ENCODE results near the gene CST1. TPM values are rescaled to one million over a fixed set of nuclear protein-coding genes. Genes with fewer than 3 reads are reported as not detected.

The CST1 gene
- polyA plus RNA-seq, 1 of the 3 experiments (the other 2 are of a cell fraction), result not detected

DNA sequence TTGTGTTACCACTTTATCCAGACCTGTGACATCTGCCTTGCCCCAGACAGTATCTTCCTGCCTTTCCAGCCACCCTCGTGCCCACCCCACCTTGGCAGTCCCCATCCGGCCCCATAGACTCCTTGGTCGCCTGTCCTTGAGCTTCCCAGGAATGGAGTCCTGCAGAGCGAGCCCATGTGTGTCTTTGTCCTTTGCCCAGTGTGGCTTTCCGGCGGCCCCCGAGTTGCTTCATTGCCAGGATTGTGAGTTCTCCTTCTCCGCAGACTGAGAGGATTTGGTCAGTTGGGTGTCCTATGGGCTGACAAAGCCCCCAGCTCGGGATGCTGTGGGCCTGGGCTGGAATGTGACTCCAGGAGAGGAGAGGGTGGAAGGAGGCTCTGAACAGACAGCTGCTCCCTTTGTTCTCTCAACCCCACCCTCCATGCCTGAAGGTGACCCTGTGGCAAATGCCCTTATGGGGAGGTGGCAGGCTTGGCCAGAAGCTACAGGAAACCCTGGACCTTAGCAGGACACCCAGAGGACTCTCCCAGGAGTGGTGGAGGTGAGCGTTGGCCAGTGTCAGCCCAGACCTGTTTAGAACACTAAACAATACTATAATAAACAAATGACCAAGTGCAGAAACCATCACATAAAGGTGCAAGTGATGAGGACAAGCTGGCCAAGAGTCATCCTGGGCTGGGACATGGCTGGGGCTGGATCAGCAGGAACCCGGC lies 1.9 kb upstream of the CST1 start:
- CTCF ChIA-PET, result no interaction called here
- Histone ChIP-seq H3K27ac (ENCODE audit: low read depth in 2 of 2, low read length in 1 of 2) (no peak overlapping the region), H3K9me3 (no peaks in the 10 kb centered on the region), H3K4me1 (ENCODE audit: control insufficient read depth in 1 of 2, insufficient read depth in 2 of 2, low read depth in 1 of 2, low read length in 1 of 2) (peaks cover 0 to 4% of the 10 kb centered on the region in 2 experiments; a peak in 1 of 4 replicates), H3F3A (replicated peaks; ENCODE audit: insufficient read depth) (no peaks in the 10 kb centered on the region), H4K20me1 (ENCODE audit: insufficient read depth) (no peaks in the 10 kb centered on the region), H3K4me3 (ENCODE audit: low read depth in 2 of 2, low read length in 1 of 2) (no peak overlapping the region), H3K9me2 (no peaks in the 10 kb centered on the region), H3K79me2 (ENCODE audit: insufficient read depth) (no peaks in the 10 kb centered on the region), H3K9ac (no peak overlapping the region), H3K4me2 (no peak overlapping the region), H3K36me3 (replicated peaks in 1 of 2; ENCODE audit: control insufficient read depth in 1 of 2, insufficient read depth in 2 of 2, low read length in 1 of 2) (no peaks in the 10 kb centered on the region), H2AFZ (ENCODE audit: low read depth) (no peak overlapping the region), H3K27me3 (ENCODE audit: insufficient read depth) (no peaks in the 10 kb centered on the region)
- no peak for DNase-seq
- 12% methylated on average over 5 of the region's 11 CpGs for WGBS (ENCODE audit: low lambda C conversion rate)
- no peak for TF ChIP-seq MEF2A (IDR thresholded peaks at IDR 0.05; ENCODE audit: borderline replicate concordance, low read depth)
- TF ChIP-seq CHD2 (IDR thresholded peaks at IDR 0.05; ENCODE audit: low read length, partially characterized antibody), result no peak
- no peak for TF ChIP-seq ZBTB33 (IDR thresholded peaks at IDR 0.05; ENCODE audit: borderline replicate concordance, low read depth)
- no peak for TF ChIP-seq POLR2AphosphoS5 (IDR thresholded peaks at IDR 0.05; ENCODE audit: low read depth, low read length)
- TF ChIP-seq, protein P1, sequence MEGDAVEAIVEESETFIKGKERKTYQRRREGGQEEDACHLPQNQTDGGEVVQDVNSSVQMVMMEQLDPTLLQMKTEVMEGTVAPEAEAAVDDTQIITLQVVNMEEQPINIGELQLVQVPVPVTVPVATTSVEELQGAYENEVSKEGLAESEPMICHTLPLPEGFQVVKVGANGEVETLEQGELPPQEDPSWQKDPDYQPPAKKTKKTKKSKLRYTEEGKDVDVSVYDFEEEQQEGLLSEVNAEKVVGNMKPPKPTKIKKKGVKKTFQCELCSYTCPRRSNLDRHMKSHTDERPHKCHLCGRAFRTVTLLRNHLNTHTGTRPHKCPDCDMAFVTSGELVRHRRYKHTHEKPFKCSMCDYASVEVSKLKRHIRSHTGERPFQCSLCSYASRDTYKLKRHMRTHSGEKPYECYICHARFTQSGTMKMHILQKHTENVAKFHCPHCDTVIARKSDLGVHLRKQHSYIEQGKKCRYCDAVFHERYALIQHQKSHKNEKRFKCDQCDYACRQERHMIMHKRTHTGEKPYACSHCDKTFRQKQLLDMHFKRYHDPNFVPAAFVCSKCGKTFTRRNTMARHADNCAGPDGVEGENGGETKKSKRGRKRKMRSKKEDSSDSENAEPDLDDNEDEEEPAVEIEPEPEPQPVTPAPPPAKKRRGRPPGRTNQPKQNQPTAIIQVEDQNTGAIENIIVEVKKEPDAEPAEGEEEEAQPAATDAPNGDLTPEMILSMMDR (IDR thresholded peaks at IDR 0.05), result no peak
- no peak for TF ChIP-seq REST (IDR thresholded peaks at IDR 0.05; ENCODE audit: low read depth, low read length)
- TF ChIP-seq JUND (IDR thresholded peaks at IDR 0.05), result no peak
- no peak for TF ChIP-seq NRF1 (IDR thresholded peaks at IDR 0.05; ENCODE audit: low read depth, low read length)
- TF ChIP-seq RXRA (IDR thresholded peaks at IDR 0.05; ENCODE audit: borderline replicate concordance, low read depth), result no peak
- no peak for TF ChIP-seq USF2 (IDR thresholded peaks at IDR 0.05; ENCODE audit: borderline replicate concordance, low read depth, low read length)
- no peak for TF ChIP-seq TEAD4 (IDR thresholded peaks at IDR 0.05; ENCODE audit: borderline replicate concordance, insufficient read depth)
- POLR2A ChIA-PET, result no interaction called here

Data from SK-N-SH (cell line).